HepG2 (cell line): ENCODE results near the gene DAZL. TPM values are rescaled to one million over a fixed set of nuclear protein-coding genes. Genes with fewer than 3 reads are reported as not detected.
A peak's percentile ranks its signal among the peaks of the same experiment; 100 is the strongest.

Experiments used
- ATAC-seq: fragments of 200-7000 bp; cut with Tn5 transposase; 3 replicates; pipeline ENCODE4 v1.9.1; 2020; ENCODE audit warnings: mild to moderate bottlenecking, moderate library complexity
- BruUV-seq: library from RNA; stranded (reverse); fragments of 400-500 nt; replicated peaks from 2 replicates; lab custom pipeline; 2021; lab: Mats Ljungman, UMichigan
- CTCF ChIA-PET: fragments of 300-600 bp; formaldehyde crosslinking; extraction: SDS; loops from one replicate; lab custom pipeline; 2021; ENCODE audit warnings: low total read pairs, inconsistent platforms, low intra/inter-chr PET ratio; lab: Yijun Ruan, JAX
- POLR2A ChIA-PET: fragments of 350-600 bp; sonication (Branson Sonifier 250); formaldehyde crosslinking; loops from one replicate; lab custom pipeline; 2020; ENCODE audit warnings: antibody characterized with exemption, inconsistent platforms; lab: Yijun Ruan, JAX
- DNase-seq: peaks from one replicate; pipeline ENCODE4 v3.0.0-alpha.2; 2015; ENCODE audit warnings: low spot score
- FAIRE-seq: peaks from 3 replicates; lab custom pipeline; 2011; peaks lifted over from hg19 to GRCh38; lab: Jason Lieb, UNC
- H2AFZ ChIP-seq: one replicate; pipeline ENCODE4 v1.6.1; 2011; ENCODE audit warnings: low read length, inconsistent platforms
- H3K27ac ChIP-seq: fragments of 300-600 bp; 3 replicates; pipeline ENCODE4 v1.8.0; 2011; ENCODE audit warnings: mixed run types, mild to moderate bottlenecking, mixed read lengths, low read length, inconsistent platforms; ENCODE audit not compliant: insufficient read depth; ENCODE audit errors: extremely low read length
- H3K27me3 ChIP-seq, 2 experiments: fragments of 200-600 bp in 1 of 2; 2 replicates in 1 of 2; 3 replicates in 1 of 2; pipeline versions ENCODE4 v1.6.0 to v1.8.0; 2011; ENCODE audit warnings: low read length in 2 of 2, mild to moderate bottlenecking in 2 of 2, moderate library complexity in 2 of 2, inconsistent platforms in 1 of 2; ENCODE audit not compliant: insufficient read depth in 2 of 2, control insufficient read depth in 1 of 2
- H3K36me3 ChIP-seq, 2 experiments: fragments of 200-600 bp in 1 of 2; replicated peaks in 1 of 2; 2 replicates in 1 of 2; 3 replicates in 1 of 2; pipeline versions ENCODE4 v1.5.1 to v1.8.0; 2011; ENCODE audit warnings: low read length in 2 of 2, inconsistent platforms in 1 of 2; ENCODE audit not compliant: insufficient read depth in 2 of 2, control insufficient read depth in 1 of 2
- H3K4me1 ChIP-seq: 2 replicates; pipeline ENCODE4 v1.5.1; 2012; ENCODE audit warnings: low read length, inconsistent platforms; ENCODE audit not compliant: insufficient read depth
- H3K4me2 ChIP-seq: 2 replicates; pipeline ENCODE4 v1.6.0; 2011; ENCODE audit warnings: low read depth, low read length, inconsistent platforms
- H3K4me3 ChIP-seq, 3 experiments: fragments of 200-600 bp in 1 of 3; sonication (generic), shearing (Covaris generic) in 1 of 3; replicated peaks in 1 of 3; 2 replicates each; pipeline ENCODE4 v1.5.1; 2011 to 2016; ENCODE audit warnings: low read length in 3 of 3, inconsistent platforms in 2 of 3, low read depth in 2 of 3, mild to moderate bottlenecking in 2 of 3, control low read depth in 1 of 3, mixed read lengths in 1 of 3; ENCODE audit not compliant: insufficient read depth in 1 of 3
- H3K79me2 ChIP-seq: one replicate; pipeline ENCODE4 v1.6.1; 2011; ENCODE audit warnings: low read length, inconsistent platforms; ENCODE audit not compliant: insufficient read depth
- H3K9ac ChIP-seq: 2 replicates; pipeline ENCODE4 v1.6.0; 2011; ENCODE audit warnings: mild to moderate bottlenecking, low read depth, low read length, inconsistent platforms; ENCODE audit not compliant: insufficient read depth
- H3K9me3 ChIP-seq: 2 replicates; pipeline ENCODE4 v1.5.1; 2012; ENCODE audit warnings: mild to moderate bottlenecking, low read length
- H4K20me1 ChIP-seq: 2 replicates; pipeline ENCODE4 v1.6.0; 2011; ENCODE audit warnings: inconsistent platforms, mild to moderate bottlenecking, low read length, moderate library complexity; ENCODE audit not compliant: insufficient read depth
- ARNT2 ChIP-seq: sonication (generic); formaldehyde crosslinking; IDR thresholded peaks from 2 replicates; pipeline ENCODE4 v1.8.0; 2022; ENCODE audit warnings: mild to moderate bottlenecking, low read depth, missing genetic modification reagents, moderate library complexity
- ATF7 ChIP-seq, 2 experiments: fragments of 450-650 bp in 1 of 2; sonication (generic) in 1 of 2; formaldehyde crosslinking in 1 of 2; IDR thresholded peaks; 2 replicates each; pipeline versions ENCODE4 v1.4.0 to v1.6.1; 2016 to 2020; ENCODE audit warnings: antibody characterized with exemption in 1 of 2, mild to moderate bottlenecking in 1 of 2, missing genetic modification reagents in 1 of 2
- CC2D1A ChIP-seq: sonication (generic); formaldehyde crosslinking; IDR thresholded peaks from 2 replicates; pipeline ENCODE4 v1.8.1; 2023; ENCODE audit warnings: mild to moderate bottlenecking, missing genetic modification reagents
- CHCHD3 ChIP-seq: sonication (generic); formaldehyde crosslinking; IDR thresholded peaks from 2 replicates; pipeline ENCODE4 v1.8.0; 2022; ENCODE audit warnings: mild to moderate bottlenecking, missing genetic modification reagents, moderate library complexity
- ETV6 ChIP-seq: sonication (generic); formaldehyde crosslinking; conservative IDR thresholded peaks from 2 replicates; pipeline ENCODE4 v1.4.0; 2020; ENCODE audit warnings: missing genetic modification reagents
- GPN1 ChIP-seq: sonication (generic); formaldehyde crosslinking; IDR thresholded peaks from 2 replicates; pipeline ENCODE4 v1.5.1; 2020; ENCODE audit warnings: missing genetic modification reagents, borderline replicate concordance
- HIC2 ChIP-seq: sonication (generic); formaldehyde crosslinking; IDR thresholded peaks from 2 replicates; pipeline ENCODE4 v1.9.0; 2022; ENCODE audit warnings: low read depth, missing genetic modification reagents
- HMGXB4 ChIP-seq, 2 experiments: sonication (generic) in 1 of 2; formaldehyde crosslinking in 1 of 2; IDR thresholded peaks; 2 replicates each; pipeline versions ENCODE4 v1.4.0 to v1.6.1; 2018 to 2020; ENCODE audit warnings: missing genetic modification reagents in 2 of 2, borderline replicate concordance in 1 of 2, low read depth in 1 of 2, mild to moderate bottlenecking in 1 of 2, missing biosample characterization in 1 of 2
- KDM4B ChIP-seq: sonication (generic); formaldehyde crosslinking; IDR thresholded peaks from 2 replicates; pipeline ENCODE4 v1.4.0; 2020; ENCODE audit warnings: missing genetic modification reagents
- KLF12 ChIP-seq: sonication (generic); formaldehyde crosslinking; IDR thresholded peaks from 2 replicates; pipeline ENCODE4 v1.4.0; 2020; ENCODE audit warnings: missing genetic modification reagents, borderline replicate concordance
- NKX3-1 ChIP-seq: sonication (generic); formaldehyde crosslinking; IDR thresholded peaks from 2 replicates; pipeline ENCODE4 v1.5.0; 2020; ENCODE audit warnings: missing genetic modification reagents
- PRMT3 ChIP-seq: sonication (generic); formaldehyde crosslinking; IDR thresholded peaks from 2 replicates; pipeline ENCODE4 v1.8.1; 2022; ENCODE audit warnings: low read depth, mild to moderate bottlenecking, moderate library complexity, missing genetic modification reagents, borderline replicate concordance
- REL ChIP-seq: sonication (generic); formaldehyde crosslinking; conservative IDR thresholded peaks from 2 replicates; pipeline ENCODE4 v1.8.0; 2022; ENCODE audit warnings: mild to moderate bottlenecking, missing genetic modification reagents, moderate library complexity
- SIX4 ChIP-seq: sonication (generic); formaldehyde crosslinking; IDR thresholded peaks from 2 replicates; pipeline ENCODE4 v1.4.0; 2020; ENCODE audit warnings: missing genetic modification reagents
- TGIF2 ChIP-seq: IDR thresholded peaks from 2 replicates; pipeline ENCODE4 v1.6.1; 2016; ENCODE audit warnings: control low read depth, missing compliant biosample characterization
- THAP11 ChIP-seq: IDR thresholded peaks from 2 replicates; pipeline ENCODE4 v1.6.1; 2016; ENCODE audit warnings: missing biosample characterization, missing genetic modification reagents
- TOE1 ChIP-seq: sonication (generic); formaldehyde crosslinking; IDR thresholded peaks from 2 replicates; pipeline ENCODE4 v1.4.0; 2020; ENCODE audit warnings: mild to moderate bottlenecking, missing genetic modification reagents
- ZFP91 ChIP-seq: sonication (generic); formaldehyde crosslinking; IDR thresholded peaks from 2 replicates; pipeline ENCODE4 v1.9.0; 2022; ENCODE audit warnings: missing genetic modification reagents, mild to moderate bottlenecking, borderline replicate concordance
- ZNF383 ChIP-seq: sonication (generic); formaldehyde crosslinking; IDR thresholded peaks from 2 replicates; pipeline ENCODE4 v1.4.0; 2020; ENCODE audit warnings: missing genetic modification reagents, mild to moderate bottlenecking, borderline replicate concordance
- WGBS: methylation state at CpG from one replicate; pipeline ENCODE4 v1.1.6; 2017; ENCODE audit warnings: low lambda C conversion rate; 5-methylcytosine and 5-hydroxymethylcytosine counted together
- in situ Hi-C: cut with HindIII; loops from 2 replicates; pipeline ENCODE4 v1.10.0; 2017; ENCODE audit warnings: low pct_unique_long_range_greater_than_20kb; ENCODE audit not compliant: extremely low pct_ligation_motif_present
- intact Hi-C: fragments of 100-400 bp; cut with micrococcal nuclease; formaldehyde crosslinking; loops from one replicate; pipeline ENCODE4 v1.10.0; 2022; ENCODE audit not compliant: unreplicated experiment
- polyA plus RNA-seq, 8 experiments: library from polyadenylated mRNA; depleted of rRNA in 3 of 8; stranded (reverse) in 7 of 8; unstranded in 1 of 8; fragments of >200 nt; fragmentation: Illumina TruSeq in 4 of 8; extraction: Trizol in 4 of 8; gene quantifications; 2 replicates each; pipeline versions ENCODE4 v1.2.1 to v1.2.3, GENCODE V29; 2011 to 2016; ENCODE audit warnings: low read depth in 4 of 8, missing spikeins in 1 of 8, mixed read lengths in 1 of 8; ENCODE audit not compliant: insufficient read depth in 1 of 8
- total RNA-seq, 5 experiments: library from RNA; depleted of rRNA; stranded (reverse); fragments of >200 nt; fragmentation: Illumina TruSeq; extraction: Trizol; gene quantifications; 2 replicates each; pipeline ENCODE4 v1.2.3, GENCODE V29; 2016; ENCODE audit warnings: low read depth in 1 of 5

DAZL gene
- total and polyA plus RNA-seq, 2 of the 13 experiments (the other 11 are each of a cell fraction or from before 2014, with no cell fraction given), result not detected

- ATAC-seq (peak; percentile 100), FAIRE-seq (peak; percentile 95), DNase-seq (peak; percentile 76)
- H3K36me3 ChIP-seq, result no peaks in the 10 kb centered on the region
- peaks cover 0 to 21% of the 10 kb centered on the region in 2 experiments; a peak in 1 of 5 replicates for H3K27me3 ChIP-seq
- H3K4me2 ChIP-seq, result peak overlapping the region; percentile 51
- no peaks in the 10 kb centered on the region for H3K9me3 ChIP-seq
- 15% methylated on average over 6 of the region's 7 CpGs for WGBS
- in situ Hi-C loops (loop anchor here (5.0 kb wide), 1 partner anchor 259 kb away; no protein-coding TSS in a partner anchor), intact Hi-C loops (loop anchor here (1.0 to 2.0 kb wide), 3 partner anchors 261 to 502 kb away; no protein-coding TSS in a partner anchor)
- BruUV-seq, result no TSS peak
- ChIA-PET POLR2A (no interaction called here), CTCF (interaction anchor here (1.5 to 2.6 kb wide), 2 partner anchors 260 to 283 kb away, joined by 14 to 51 read pairs; no protein-coding TSS in a partner anchor)
- no peaks in the 10 kb centered on the region for H3K79me2 ChIP-seq
- no peaks in the 10 kb centered on the region for H4K20me1 ChIP-seq
- no peak overlapping the region for H3K4me3 ChIP-seq
- H3K4me1 ChIP-seq, result no peaks in the 10 kb centered on the region
- H3K27ac ChIP-seq, result no peak overlapping the region
- peak overlapping the region; percentile 82 for H2AFZ ChIP-seq
- H3K9ac ChIP-seq, result no peak overlapping the region
- TF ChIP-seq NKX3-1 (CRISPR knock-in tag), result no peak
- TF ChIP-seq ETV6 (CRISPR knock-in tag), result no peak
- no peak for TF ChIP-seq PRMT3 (CRISPR knock-in tag)
- TF ChIP-seq HMGXB4 (CRISPR knock-in tag; IDR thresholded peaks at IDR 0.05; ENCODE audit: borderline replicate concordance in 1 of 2, low read depth in 1 of 2), result peak in 1 of 2 experiments; percentile 54; a peak in 1 of 4 replicates
- TF ChIP-seq THAP11 (CRISPR knock-in tag), result 0 out of 2 replicates have a peak, but pooled peaks have one; percentile 30
- TF ChIP-seq TGIF2 (CRISPR knock-in tag), result peak; percentile 50; the same call in 1 of the 2 replicates
- TF ChIP-seq ZNF383, result no peak
- TF ChIP-seq CHCHD3 (CRISPR knock-in tag), result no peak
- no peak for TF ChIP-seq KDM4B
- no peak for TF ChIP-seq GPN1 (CRISPR knock-in tag)
- no peak for TF ChIP-seq SIX4
- TF ChIP-seq ARNT2 (CRISPR knock-in tag), result no peak
- no peak for TF ChIP-seq KLF12 (CRISPR knock-in tag)
- no peak for TF ChIP-seq HIC2 (CRISPR knock-in tag)
- no peak for TF ChIP-seq ZFP91 (CRISPR knock-in tag)
- no peak for TF ChIP-seq CC2D1A (CRISPR knock-in tag)
- TF ChIP-seq ATF7 (IDR thresholded peaks at IDR 0.05), result no peak
- no peak for TF ChIP-seq ATF7 (CRISPR knock-in tag; IDR thresholded peaks at IDR 0.05)
- no peak for TF ChIP-seq TOE1 (CRISPR knock-in tag)
- no peak for TF ChIP-seq REL (CRISPR knock-in tag)
Measured at GRCh38 chr3:16550676-16551341, 54.4 kb downstream of the DAZL start.
